Ascending aorta (tissue), 2 donors: ENCODE data around the gene C16orf90. TPM values are rescaled to one million over a fixed set of nuclear protein-coding genes. Genes with fewer than 3 reads are reported as not detected.

Experiments
- DNase-seq, 2 donors: peaks; one replicate each; pipeline ENCODE4 v3.0.0-alpha.2; 2019; ENCODE audit warnings: low spot score in 2 of 2
- H3K27ac ChIP-seq, 2 donors: fragments of 200-600 bp; sonication (generic); one replicate each; pipeline ENCODE4 v1.5.1; 2016 to 2017; ENCODE audit warnings: mild to moderate bottlenecking in 1 of 2
- H3K27me3 ChIP-seq: fragments of 200-600 bp; sonication (generic); one replicate; pipeline ENCODE4 v1.5.1; 2017
- H3K36me3 ChIP-seq, 2 donors: fragments of 200-600 bp; sonication (generic); one replicate each; pipeline ENCODE4 v1.5.1; 2016
- H3K4me1 ChIP-seq, 2 donors: fragments of 200-600 bp; sonication (generic); one replicate each; pipeline ENCODE4 v1.5.1; 2016 to 2017; ENCODE audit warnings: mild to moderate bottlenecking in 1 of 2
- H3K4me3 ChIP-seq, 2 donors: fragments of 200-600 bp; sonication (generic); one replicate each; pipeline ENCODE4 v1.5.1; 2016 to 2017; ENCODE audit warnings: mild to moderate bottlenecking in 1 of 2
- H3K9me3 ChIP-seq, 2 donors: fragments of 200-600 bp; sonication (generic); one replicate each; pipeline ENCODE4 v1.5.1; 2016
- intact Hi-C: fragments of 100-400 bp; cut with DNase I; formaldehyde crosslinking; loops from one replicate; pipeline ENCODE4 v1.15.1; 2023
- total RNA-seq: library from RNA; depleted of rRNA; stranded (reverse); fragments of >200 nt; gene quantifications from one replicate; pipeline ENCODE4 v1.1.0, GENCODE V29; 2016
- TF ChIP-seq, protein P1 (sequence below), 3 experiments: fragments of 200-600 bp in 2 of 3; fragments of 450-650 bp in 1 of 3; sonication (generic) in 2 of 3; IDR thresholded peaks; one replicate each; pipeline ENCODE4 v1.5.1; 2016 to 2019; ENCODE audit warnings: antibody characterized with exemption in 3 of 3, mild to moderate bottlenecking in 1 of 3, moderate library complexity in 1 of 3

C16orf90 gene
- total RNA-seq, 1 donor from 2014 or later = not detected

DNA sequence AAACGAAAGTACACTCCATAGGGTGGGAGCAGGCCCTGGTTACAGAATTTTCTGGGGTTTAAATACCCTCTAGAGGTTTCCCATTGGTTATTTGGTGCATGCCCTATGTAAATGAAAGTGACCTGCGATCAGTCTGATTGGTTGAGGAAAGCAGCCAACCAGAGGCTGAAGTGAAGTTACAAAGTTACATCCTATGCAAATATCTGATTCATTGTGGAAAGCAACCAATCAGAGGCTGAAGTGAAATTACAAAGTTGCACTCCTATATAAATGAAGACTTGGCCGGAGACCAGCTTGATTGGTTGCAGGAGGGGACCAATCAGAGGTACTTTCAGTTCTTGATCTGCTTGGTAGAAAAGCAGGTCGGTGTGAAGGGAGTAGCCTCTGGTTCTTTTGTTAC, 27.4 kb downstream of the C16orf90 start:
- DNase-seq = no peak
- no peak overlapping the region for H3K4me3 ChIP-seq
- H3K36me3 ChIP-seq = peaks cover 8 to 14% of the 10 kb centered on the region in 2 donors
- no peaks in the 10 kb centered on the region for H3K9me3 ChIP-seq
- no peak overlapping the region for H3K27ac ChIP-seq
- H3K4me1 ChIP-seq = no peaks in the 10 kb centered on the region
- TF ChIP-seq, protein P1, sequence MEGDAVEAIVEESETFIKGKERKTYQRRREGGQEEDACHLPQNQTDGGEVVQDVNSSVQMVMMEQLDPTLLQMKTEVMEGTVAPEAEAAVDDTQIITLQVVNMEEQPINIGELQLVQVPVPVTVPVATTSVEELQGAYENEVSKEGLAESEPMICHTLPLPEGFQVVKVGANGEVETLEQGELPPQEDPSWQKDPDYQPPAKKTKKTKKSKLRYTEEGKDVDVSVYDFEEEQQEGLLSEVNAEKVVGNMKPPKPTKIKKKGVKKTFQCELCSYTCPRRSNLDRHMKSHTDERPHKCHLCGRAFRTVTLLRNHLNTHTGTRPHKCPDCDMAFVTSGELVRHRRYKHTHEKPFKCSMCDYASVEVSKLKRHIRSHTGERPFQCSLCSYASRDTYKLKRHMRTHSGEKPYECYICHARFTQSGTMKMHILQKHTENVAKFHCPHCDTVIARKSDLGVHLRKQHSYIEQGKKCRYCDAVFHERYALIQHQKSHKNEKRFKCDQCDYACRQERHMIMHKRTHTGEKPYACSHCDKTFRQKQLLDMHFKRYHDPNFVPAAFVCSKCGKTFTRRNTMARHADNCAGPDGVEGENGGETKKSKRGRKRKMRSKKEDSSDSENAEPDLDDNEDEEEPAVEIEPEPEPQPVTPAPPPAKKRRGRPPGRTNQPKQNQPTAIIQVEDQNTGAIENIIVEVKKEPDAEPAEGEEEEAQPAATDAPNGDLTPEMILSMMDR (IDR thresholded peaks at IDR 0.05) = no peak
- intact Hi-C loops = no loop called here
- H3K27me3 ChIP-seq = no peaks in the 10 kb centered on the region

DNA sequence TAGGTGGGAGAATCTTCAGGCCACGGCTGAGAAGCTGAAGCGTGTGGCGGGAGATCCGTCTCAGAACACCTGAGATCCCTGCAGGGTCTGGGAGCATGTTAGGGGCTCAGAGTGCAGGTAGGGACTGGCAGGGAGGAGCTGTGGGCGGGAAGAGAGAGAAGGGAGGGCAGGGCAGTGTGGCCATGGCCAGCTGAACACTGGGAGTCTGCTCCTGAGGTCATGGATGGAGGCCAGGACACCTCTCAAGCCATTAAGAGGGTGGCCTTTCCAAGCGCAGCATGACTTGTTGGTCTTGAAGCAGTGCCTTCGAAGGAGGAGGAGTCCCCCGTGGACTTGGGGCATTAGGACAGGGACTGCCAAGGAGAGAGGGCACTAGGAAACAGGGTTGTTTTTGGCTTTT, 28.1 kb downstream of the C16orf90 start:
- H3K27ac ChIP-seq = no peak overlapping the region
- no peaks in the 10 kb centered on the region for H3K27me3 ChIP-seq
- intact Hi-C loops = no loop called here
- no peaks in the 10 kb centered on the region for H3K4me1 ChIP-seq
- DNase-seq = no peak
- H3K4me3 ChIP-seq = no peak overlapping the region
- no peaks in the 10 kb centered on the region for H3K9me3 ChIP-seq
- peaks cover 8 to 13% of the 10 kb centered on the region in 2 donors for H3K36me3 ChIP-seq
- TF ChIP-seq, protein P1 (IDR thresholded peaks at IDR 0.05) = no peak

DNA sequence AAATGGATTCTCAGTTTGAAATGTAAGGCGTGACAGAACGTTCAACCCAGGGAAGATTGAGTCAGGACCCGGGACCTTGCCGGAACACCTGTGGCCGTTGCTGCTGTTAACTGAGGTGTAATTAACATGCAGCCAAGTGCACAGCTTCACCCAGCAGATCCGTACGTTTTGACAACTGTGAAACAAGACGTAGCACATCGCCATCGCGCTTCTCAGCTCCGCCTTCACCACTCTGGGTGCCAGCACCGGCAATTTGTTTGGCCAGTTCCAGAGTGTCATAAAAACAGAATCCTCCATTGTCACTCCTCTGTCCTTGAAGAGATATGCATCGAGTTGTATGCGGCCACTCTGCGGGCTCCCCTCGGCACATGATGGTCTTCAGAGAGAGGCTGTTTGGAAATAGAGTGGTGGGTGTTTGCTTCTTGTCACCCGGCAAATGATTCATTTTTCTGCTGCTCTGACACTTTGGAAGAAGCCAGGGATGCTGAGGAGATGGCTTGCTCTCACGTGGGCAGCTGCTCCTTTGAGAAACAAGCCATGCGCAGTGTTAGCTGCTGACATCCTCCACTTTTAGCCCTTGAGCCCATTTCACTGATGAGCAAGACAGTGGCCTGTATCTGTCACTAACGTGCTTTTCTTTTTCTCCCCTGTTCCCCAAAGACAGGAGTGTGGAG, 29.2 kb downstream of the C16orf90 start:
- Histone ChIP-seq H3K27ac (no peak overlapping the region), H3K36me3 (peaks cover 8% of the 10 kb centered on the region in 2 donors), H3K4me3 (no peak overlapping the region), H3K9me3 (no peaks in the 10 kb centered on the region), H3K4me1 (no peaks in the 10 kb centered on the region), H3K27me3 (no peaks in the 10 kb centered on the region)
- no peak for DNase-seq
- TF ChIP-seq, protein P1 (IDR thresholded peaks at IDR 0.05) = no peak
- intact Hi-C loops = no loop called here

DNA sequence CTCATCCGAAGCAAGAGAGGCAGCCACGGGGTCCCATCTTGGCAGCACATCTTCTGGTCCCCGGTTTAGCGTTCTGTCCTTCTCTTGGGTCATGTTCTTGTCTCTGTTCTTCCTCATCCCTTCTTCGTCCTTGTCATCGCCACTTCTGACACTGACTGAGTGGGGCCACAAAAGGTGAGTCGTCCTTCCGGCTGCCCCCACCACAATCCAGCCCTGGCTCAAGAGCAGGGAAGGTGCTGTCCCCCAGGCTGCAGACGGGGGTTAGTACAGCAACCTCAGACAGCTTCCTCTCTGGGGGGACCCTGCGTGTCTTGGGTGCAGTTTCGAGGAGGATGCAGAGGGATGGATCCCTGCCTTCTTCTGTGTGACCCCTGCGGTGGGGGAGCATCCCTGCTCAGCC, 30.0 kb downstream of the C16orf90 start:
- TF ChIP-seq, protein P1 (IDR thresholded peaks at IDR 0.05) = no peak
- Histone ChIP-seq H3K4me3 (no peak overlapping the region), H3K27ac (no peak overlapping the region), H3K4me1 (peaks cover 0 to 3% of the 10 kb centered on the region in 2 donors), H3K27me3 (no peaks in the 10 kb centered on the region), H3K36me3 (peaks cover 8% of the 10 kb centered on the region in 2 donors), H3K9me3 (no peaks in the 10 kb centered on the region)
- DNase-seq = no peak
- intact Hi-C loops = no loop called here

DNA sequence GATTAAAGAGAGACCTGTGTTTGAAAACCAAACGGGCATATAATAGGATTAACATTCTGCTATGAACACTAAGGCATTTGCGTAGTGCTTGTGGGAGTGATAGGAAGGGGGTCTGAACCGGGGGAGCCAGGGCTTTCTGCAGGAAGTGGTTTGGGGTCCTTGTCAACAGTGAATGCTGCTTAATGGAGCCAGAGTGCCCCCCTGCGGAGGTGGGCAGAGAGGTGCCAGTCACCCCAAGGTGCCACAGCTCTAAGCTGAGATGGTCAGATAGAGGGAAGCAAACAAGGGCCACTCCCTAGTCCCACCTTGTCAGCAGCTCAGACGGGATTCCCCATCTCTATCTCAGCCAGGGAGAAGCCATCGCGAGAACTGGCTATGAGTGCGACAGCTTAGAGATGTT, 34.1 kb downstream of the C16orf90 start:
- TF ChIP-seq, protein P1 (IDR thresholded peaks at IDR 0.05) = no peak
- H3K4me3 ChIP-seq = no peak overlapping the region
- DNase-seq = no peak
- peaks cover 3 to 4% of the 10 kb centered on the region in 2 donors for H3K36me3 ChIP-seq
- H3K9me3 ChIP-seq = no peaks in the 10 kb centered on the region
- H3K4me1 ChIP-seq = peaks cover 8 to 17% of the 10 kb centered on the region in 2 donors
- H3K27ac ChIP-seq = no peak overlapping the region
- H3K27me3 ChIP-seq = no peaks in the 10 kb centered on the region
- intact Hi-C loops = no loop called here
